Kasumi-1 (cell line): Measurements from ENCODE around the gene SEC24D.
A peak's percentile ranks its signal among the peaks of the same experiment; 100 is the strongest.

Experiments used
- DNase-seq, 2 experiments: peaks; one replicate each; lab custom pipeline; 2025; lab: John Stamatoyannopoulos, UW

Gene SEC24D

GRCh38 chr4:118718511-118719170 lies 117.3 kb downstream of the SEC24D start:
- no peak for DNase-seq

- DNase-seq: no peak
Observed at GRCh38 chr4:118716304-118716703, 119.6 kb downstream of the SEC24D start.

GRCh38 chr4:118714682-118715081 lies 121.2 kb downstream of the SEC24D start:
- no peak for DNase-seq

- no peak for DNase-seq
Observed at GRCh38 chr4:118712872-118713271, 123.1 kb downstream of the SEC24D start.

- DNase-seq: no peak
Observed at GRCh38 chr4:118711052-118711451, 124.9 kb downstream of the SEC24D start.

- no peak for DNase-seq
Observed at GRCh38 chr4:118703118-118703517, 132.8 kb downstream of the SEC24D start.

- DNase-seq: peak; percentile 87 to 93
Observed at GRCh38 chr4:118684873-118685811, 150.8 kb downstream of the SEC24D start, which contains the start of gene METTL14. METTL14 (plus strand) TSS chr4:118685392; CDS start chr4:118685535, 143 bp downstream.

GRCh38 chr4:118683513-118683912 lies 152.4 kb downstream of the SEC24D start:
- peak; percentile 45 to 51 for DNase-seq

GRCh38 chr4:118682928-118683327 lies 153.0 kb downstream of the SEC24D start:
- DNase-seq: peak; percentile 54 to 63

GRCh38 chr4:118680808-118681207 lies 155.1 kb downstream of the SEC24D start:
- DNase-seq: peak in 1 of 2 experiments; percentile 26

GRCh38 chr4:118676128-118676527 lies 159.8 kb downstream of the SEC24D start:
- DNase-seq: peak in 1 of 2 experiments; percentile 11
